Liver (tissue), 9 donors: ENCODE data around the gene AHI1. TPM values are rescaled to one million over a fixed set of nuclear protein-coding genes. Genes with fewer than 3 reads are reported as not detected.

ENCODE experiments used
- DNase-seq: peaks from one replicate; pipeline ENCODE4 v3.0.0-alpha.2; 2017; ENCODE audit warnings: low spot score
- H3K27ac ChIP-seq, 2 donors: one replicate each; pipeline ENCODE4 v1.7.0; 2013; ENCODE audit warnings: inconsistent platforms in 2 of 2, low read length in 2 of 2, control low read depth in 1 of 2, low read depth in 1 of 2, mild to moderate bottlenecking in 1 of 2
- H3K27me3 ChIP-seq, 4 donors: one replicate each; pipeline versions ENCODE4 v1.6.1 to v1.7.0; 2013; ENCODE audit warnings: low read length in 3 of 4, inconsistent platforms in 1 of 4, mild to moderate bottlenecking in 1 of 4, moderate library complexity in 1 of 4; ENCODE audit not compliant: control insufficient read depth in 4 of 4, insufficient read depth in 4 of 4
- H3K36me3 ChIP-seq, 4 donors: one replicate each; pipeline versions ENCODE4 v1.6.1 to v1.7.0; 2013; ENCODE audit warnings: low read length in 3 of 4, mild to moderate bottlenecking in 3 of 4, low read depth in 1 of 4, moderate library complexity in 1 of 4; ENCODE audit not compliant: control insufficient read depth in 4 of 4, insufficient read depth in 3 of 4
- H3K4me1 ChIP-seq, 4 donors: one replicate each; pipeline versions ENCODE4 v1.6.1 to v1.7.0; 2013; ENCODE audit warnings: low read length in 3 of 4, mild to moderate bottlenecking in 3 of 4, moderate library complexity in 1 of 4; ENCODE audit not compliant: control insufficient read depth in 4 of 4, insufficient read depth in 4 of 4
- H3K4me3 ChIP-seq, 3 donors: one replicate each; pipeline versions ENCODE4 v1.6.1 to v1.7.0; 2013; ENCODE audit warnings: low read length in 3 of 3, control low read depth in 1 of 3, low read depth in 1 of 3, mild to moderate bottlenecking in 1 of 3
- H3K9ac ChIP-seq, 2 donors: one replicate each; pipeline ENCODE4 v1.7.0; 2013; ENCODE audit warnings: low read length in 2 of 2, mild to moderate bottlenecking in 2 of 2, moderate library complexity in 2 of 2, control low read depth in 1 of 2, low read depth in 1 of 2
- H3K9me3 ChIP-seq, 4 donors: one replicate each; pipeline versions ENCODE4 v1.6.1 to v1.7.0; 2013; ENCODE audit warnings: low read length in 3 of 4; ENCODE audit not compliant: control insufficient read depth in 4 of 4
- EGR1 ChIP-seq, 2 donors: IDR thresholded peaks; 2 replicates each; pipeline ENCODE4 v1.6.1; 2016 to 2018; ENCODE audit warnings: antibody characterized with exemption in 2 of 2, low read depth in 2 of 2
- FOXA1 ChIP-seq: IDR thresholded peaks from 2 replicates; pipeline ENCODE4 v1.6.1; 2016; ENCODE audit warnings: antibody characterized with exemption
- GABPA ChIP-seq, 2 donors: IDR thresholded peaks in 1 of 2; conservative IDR thresholded peaks in 1 of 2; 2 replicates each; pipeline ENCODE4 v1.6.1; 2016; ENCODE audit warnings: antibody characterized with exemption in 2 of 2, mild to moderate bottlenecking in 1 of 2, moderate library complexity in 1 of 2
- HNF4A ChIP-seq, 2 donors: conservative IDR thresholded peaks; 2 replicates each; pipeline ENCODE4 v1.6.1; 2016; ENCODE audit warnings: antibody characterized with exemption in 2 of 2, mild to moderate bottlenecking in 2 of 2
- HNF4G ChIP-seq: IDR thresholded peaks from 2 replicates; pipeline ENCODE4 v1.6.1; 2016; ENCODE audit warnings: antibody characterized with exemption
- JUND ChIP-seq, 2 donors: IDR thresholded peaks; 2 replicates each; pipeline ENCODE4 v1.6.1; 2016; ENCODE audit warnings: antibody characterized with exemption in 2 of 2
- NR2F2 ChIP-seq: IDR thresholded peaks from 2 replicates; pipeline ENCODE4 v1.6.1; 2016; ENCODE audit warnings: antibody characterized with exemption
- RAD21 ChIP-seq, 2 donors: IDR thresholded peaks; 2 replicates each; pipeline ENCODE4 v1.6.1; 2016; ENCODE audit warnings: antibody characterized with exemption in 2 of 2, mild to moderate bottlenecking in 2 of 2
- RXRA ChIP-seq, 2 donors: IDR thresholded peaks; 2 replicates each; pipeline ENCODE4 v1.6.1; 2017 to 2018; ENCODE audit warnings: antibody characterized with exemption in 2 of 2, mild to moderate bottlenecking in 1 of 2
- SP1 ChIP-seq: IDR thresholded peaks from 2 replicates; pipeline ENCODE4 v1.6.1; 2018; ENCODE audit warnings: antibody characterized with exemption, mild to moderate bottlenecking
- TAF1 ChIP-seq: conservative IDR thresholded peaks from 2 replicates; pipeline ENCODE4 v1.6.1; 2016; ENCODE audit warnings: antibody characterized with exemption, mild to moderate bottlenecking
- YY1 ChIP-seq: IDR thresholded peaks from 2 replicates; pipeline ENCODE4 v1.6.1; 2016; ENCODE audit warnings: antibody characterized with exemption, mild to moderate bottlenecking
- WGBS: extraction: QIAGEN DNeasy Blood & Tissue Kit; methylation state at CpG from one replicate; pipeline ENCODE4 v1.1.7; 2013; 5-methylcytosine and 5-hydroxymethylcytosine counted together
- polyA plus RNA-seq, 2 donors: library from polyadenylated mRNA; stranded (reverse) in 1 of 2; unstranded in 1 of 2; fragments of 200-250 nt in 1 of 2; fragments of >200 nt in 1 of 2; fragmentation: Nextera tagmentation in 1 of 2; extraction: Ambion mirVana in 1 of 2; gene quantifications; one replicate each; pipeline versions ENCODE4 v1.2.1 to v1.2.3, GENCODE V29; 2013 to 2015
- total RNA-seq, 2 donors: library from RNA; depleted of rRNA; stranded (reverse); fragments of >200 nt; gene quantifications; one replicate each; pipeline ENCODE4 v1.2.3, GENCODE V29; 2014
- TF ChIP-seq, protein P1 (sequence below): IDR thresholded peaks from 2 replicates; pipeline ENCODE4 v1.6.1; 2016; ENCODE audit warnings: antibody characterized with exemption
- TF ChIP-seq, protein P2 (sequence below): IDR thresholded peaks from 2 replicates; pipeline ENCODE4 v1.6.1; 2016; ENCODE audit warnings: antibody characterized with exemption
- TF ChIP-seq, protein P3 (sequence below): IDR thresholded peaks from 2 replicates; pipeline ENCODE4 v1.6.1; 2016; ENCODE audit warnings: antibody characterized with exemption, mild to moderate bottlenecking
- TF ChIP-seq, protein P4 (sequence below): IDR thresholded peaks from 2 replicates; pipeline ENCODE4 v1.6.1; 2016; ENCODE audit warnings: antibody characterized with exemption
- donor health status: healthy.
- donor health status: healthy.
- donor health status: healthy.
- donor health status: healthy.
- donor health status: healthy.

The AHI1 gene
- total and polyA plus RNA-seq, 4 donors, result 2.0 to 14.4 (median 9.0) TPM

DNA sequence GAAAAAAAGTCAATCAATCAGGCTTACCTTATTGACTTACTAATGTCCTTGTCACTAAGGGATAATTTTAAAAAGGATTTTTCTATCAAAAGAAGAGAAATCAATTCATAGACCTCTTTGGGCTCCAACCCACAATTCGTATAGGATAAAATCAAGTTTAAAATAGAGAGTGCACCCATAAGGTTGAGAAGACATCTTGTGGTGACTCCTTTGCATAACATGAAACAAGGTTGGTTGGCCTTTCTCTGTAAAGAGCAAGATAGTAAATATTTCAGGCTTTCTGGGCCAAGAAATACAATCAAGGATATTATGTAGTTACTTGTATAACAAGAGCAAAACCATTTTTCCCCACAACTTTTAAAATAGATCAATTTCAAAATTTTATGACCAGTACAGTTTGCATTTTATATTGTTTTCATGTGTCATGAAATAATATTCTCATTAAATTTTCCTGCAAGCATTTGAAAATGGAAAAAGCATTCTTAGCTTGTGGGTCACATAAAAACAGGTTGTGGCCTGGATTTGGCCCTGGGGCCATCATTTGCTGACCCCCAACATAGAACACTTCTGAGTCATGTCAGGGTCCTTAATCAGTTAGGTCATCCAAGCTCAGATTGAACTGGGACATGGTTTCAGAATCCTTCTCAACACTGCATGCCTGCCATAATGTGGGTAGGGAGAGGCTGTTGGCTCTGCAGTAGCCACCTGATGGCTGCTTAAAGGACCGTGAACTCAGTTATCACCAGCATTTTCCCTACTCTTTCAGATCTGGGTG, 239.7 kb downstream of the AHI1 start:
- no peak for DNase-seq
- 84% methylated on average over 2 of the region's 2 CpGs for WGBS
- TF ChIP-seq GABPA (IDR thresholded peaks at IDR 0.05 in 1 of 2, conservative IDR thresholded peaks at IDR 0.05 in 1 of 2) (no peak), NR2F2 (no peak), FOXA1 (no peak), RAD21 (IDR thresholded peaks at IDR 0.05) (no peak), JUND (IDR thresholded peaks at IDR 0.05) (no peak), TAF1 (no peak), RXRA (IDR thresholded peaks at IDR 0.05) (no peak), HNF4A (conservative IDR thresholded peaks at IDR 0.05) (no peak), YY1 (no peak), SP1 (no peak)
- TF ChIP-seq, protein P1, sequence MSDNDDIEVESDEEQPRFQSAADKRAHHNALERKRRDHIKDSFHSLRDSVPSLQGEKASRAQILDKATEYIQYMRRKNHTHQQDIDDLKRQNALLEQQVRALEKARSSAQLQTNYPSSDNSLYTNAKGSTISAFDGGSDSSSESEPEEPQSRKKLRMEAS, result no peak
- TF ChIP-seq, protein P2, sequence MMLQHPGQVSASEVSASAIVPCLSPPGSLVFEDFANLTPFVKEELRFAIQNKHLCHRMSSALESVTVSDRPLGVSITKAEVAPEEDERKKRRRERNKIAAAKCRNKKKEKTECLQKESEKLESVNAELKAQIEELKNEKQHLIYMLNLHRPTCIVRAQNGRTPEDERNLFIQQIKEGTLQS, result no peak
- Histone ChIP-seq H3K27ac (no peak overlapping the region), H3K27me3 (no peaks in the 10 kb centered on the region), H3K9me3 (no peaks in the 10 kb centered on the region), H3K4me3 (no peak overlapping the region), H3K4me1 (no peaks in the 10 kb centered on the region), H3K9ac (no peak overlapping the region), H3K36me3 (no peaks in the 10 kb centered on the region)

DNA sequence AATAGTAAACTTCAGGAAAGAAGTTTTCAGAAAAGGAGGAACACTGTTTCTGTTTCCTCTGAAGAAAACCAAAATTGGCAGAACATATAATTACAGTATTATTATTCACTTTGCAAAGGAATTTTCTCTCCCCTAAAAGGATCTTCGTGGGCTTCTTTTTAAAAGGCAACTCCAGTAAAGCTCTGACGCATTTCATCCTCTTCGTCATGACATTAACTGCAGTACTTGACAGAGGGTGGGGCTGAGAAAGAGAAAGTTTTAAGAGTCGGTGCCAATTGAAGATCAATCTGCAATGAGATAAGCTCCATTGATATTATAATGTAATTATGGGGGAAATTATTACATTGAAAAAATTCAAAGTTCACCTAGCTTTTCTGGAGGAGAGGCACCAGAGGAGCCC, 240.7 kb downstream of the AHI1 start:
- no peaks in the 10 kb centered on the region for H3K27me3 ChIP-seq
- TF ChIP-seq, protein P1, result no peak
- TF ChIP-seq RAD21 (IDR thresholded peaks at IDR 0.05) (no peak), HNF4G (no peak)
- no peak overlapping the region for H3K27ac ChIP-seq
- H3K9ac ChIP-seq, result no peak overlapping the region
- peaks cover 0 to 3% (median 0%) of the 10 kb centered on the region in 4 donors for H3K4me1 ChIP-seq
- no peaks in the 10 kb centered on the region for H3K36me3 ChIP-seq
- H3K9me3 ChIP-seq, result no peaks in the 10 kb centered on the region
- DNase-seq, result no peak
- no peak overlapping the region for H3K4me3 ChIP-seq
- WGBS, result 84% methylated on average over 4 of the region's 4 CpGs

DNA sequence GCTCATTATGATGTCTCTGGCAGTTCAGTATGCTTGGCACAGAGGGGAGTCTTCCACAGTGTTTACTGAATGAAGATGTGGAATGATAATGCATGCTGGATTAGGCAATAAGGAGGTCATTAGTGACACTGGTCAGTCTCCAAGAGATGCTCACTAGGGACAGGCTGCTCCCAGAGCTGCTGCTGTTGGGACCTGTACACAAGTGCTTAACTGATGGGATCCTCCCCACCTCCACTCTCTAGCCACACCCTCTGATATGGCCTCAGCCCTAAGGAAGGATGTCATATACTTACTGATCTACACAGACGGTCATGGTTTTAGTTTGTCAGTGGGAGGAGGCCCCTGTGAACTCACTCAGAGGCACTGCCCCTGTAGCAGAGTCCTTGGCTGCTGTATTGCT, 243.1 kb downstream of the AHI1 start:
- 77% methylated on average over 1 of the region's 1 CpG for WGBS
- no peak for DNase-seq
- H3K9ac ChIP-seq, result no peak overlapping the region

More for the DNA sequence above, 243.1 kb downstream of the AHI1 start:
- Histone ChIP-seq H3K27ac (no peak overlapping the region), H3K36me3 (no peaks in the 10 kb centered on the region), H3K27me3 (no peaks in the 10 kb centered on the region), H3K4me3 (no peak overlapping the region), H3K4me1 (peaks cover 0 to 14% (median 7%) of the 10 kb centered on the region in 4 donors), H3K9me3 (no peaks in the 10 kb centered on the region)
- TF ChIP-seq SP1 (no peak), RAD21 (IDR thresholded peaks at IDR 0.05) (no peak), HNF4G (no peak), EGR1 (IDR thresholded peaks at IDR 0.05; ENCODE audit: low read depth in 2 of 2) (no peak), GABPA (IDR thresholded peaks at IDR 0.05 in 1 of 2, conservative IDR thresholded peaks at IDR 0.05 in 1 of 2) (no peak), JUND (IDR thresholded peaks at IDR 0.05) (no peak), FOXA1 (no peak), RXRA (IDR thresholded peaks at IDR 0.05) (no peak), NR2F2 (no peak)
- TF ChIP-seq, protein P1, result no peak
- TF ChIP-seq, protein P3, sequence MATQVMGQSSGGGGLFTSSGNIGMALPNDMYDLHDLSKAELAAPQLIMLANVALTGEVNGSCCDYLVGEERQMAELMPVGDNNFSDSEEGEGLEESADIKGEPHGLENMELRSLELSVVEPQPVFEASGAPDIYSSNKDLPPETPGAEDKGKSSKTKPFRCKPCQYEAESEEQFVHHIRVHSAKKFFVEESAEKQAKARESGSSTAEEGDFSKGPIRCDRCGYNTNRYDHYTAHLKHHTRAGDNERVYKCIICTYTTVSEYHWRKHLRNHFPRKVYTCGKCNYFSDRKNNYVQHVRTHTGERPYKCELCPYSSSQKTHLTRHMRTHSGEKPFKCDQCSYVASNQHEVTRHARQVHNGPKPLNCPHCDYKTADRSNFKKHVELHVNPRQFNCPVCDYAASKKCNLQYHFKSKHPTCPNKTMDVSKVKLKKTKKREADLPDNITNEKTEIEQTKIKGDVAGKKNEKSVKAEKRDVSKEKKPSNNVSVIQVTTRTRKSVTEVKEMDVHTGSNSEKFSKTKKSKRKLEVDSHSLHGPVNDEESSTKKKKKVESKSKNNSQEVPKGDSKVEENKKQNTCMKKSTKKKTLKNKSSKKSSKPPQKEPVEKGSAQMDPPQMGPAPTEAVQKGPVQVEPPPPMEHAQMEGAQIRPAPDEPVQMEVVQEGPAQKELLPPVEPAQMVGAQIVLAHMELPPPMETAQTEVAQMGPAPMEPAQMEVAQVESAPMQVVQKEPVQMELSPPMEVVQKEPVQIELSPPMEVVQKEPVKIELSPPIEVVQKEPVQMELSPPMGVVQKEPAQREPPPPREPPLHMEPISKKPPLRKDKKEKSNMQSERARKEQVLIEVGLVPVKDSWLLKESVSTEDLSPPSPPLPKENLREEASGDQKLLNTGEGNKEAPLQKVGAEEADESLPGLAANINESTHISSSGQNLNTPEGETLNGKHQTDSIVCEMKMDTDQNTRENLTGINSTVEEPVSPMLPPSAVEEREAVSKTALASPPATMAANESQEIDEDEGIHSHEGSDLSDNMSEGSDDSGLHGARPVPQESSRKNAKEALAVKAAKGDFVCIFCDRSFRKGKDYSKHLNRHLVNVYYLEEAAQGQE, result no peak
- TF ChIP-seq, protein P4, sequence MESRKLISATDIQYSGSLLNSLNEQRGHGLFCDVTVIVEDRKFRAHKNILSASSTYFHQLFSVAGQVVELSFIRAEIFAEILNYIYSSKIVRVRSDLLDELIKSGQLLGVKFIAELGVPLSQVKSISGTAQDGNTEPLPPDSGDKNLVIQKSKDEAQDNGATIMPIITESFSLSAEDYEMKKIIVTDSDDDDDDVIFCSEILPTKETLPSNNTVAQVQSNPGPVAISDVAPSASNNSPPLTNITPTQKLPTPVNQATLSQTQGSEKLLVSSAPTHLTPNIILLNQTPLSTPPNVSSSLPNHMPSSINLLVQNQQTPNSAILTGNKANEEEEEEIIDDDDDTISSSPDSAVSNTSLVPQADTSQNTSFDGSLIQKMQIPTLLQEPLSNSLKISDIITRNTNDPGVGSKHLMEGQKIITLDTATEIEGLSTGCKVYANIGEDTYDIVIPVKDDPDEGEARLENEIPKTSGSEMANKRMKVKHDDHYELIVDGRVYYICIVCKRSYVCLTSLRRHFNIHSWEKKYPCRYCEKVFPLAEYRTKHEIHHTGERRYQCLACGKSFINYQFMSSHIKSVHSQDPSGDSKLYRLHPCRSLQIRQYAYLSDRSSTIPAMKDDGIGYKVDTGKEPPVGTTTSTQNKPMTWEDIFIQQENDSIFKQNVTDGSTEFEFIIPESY, result no peak
- TF ChIP-seq, protein P2, result no peak
